PFSK-1 (cell line): ENCODE measurements around the gene PRPH.

Experiments
- POLR2AphosphoS5 ChIP-seq: IDR thresholded peaks from 2 replicates; pipeline ENCODE4 v1.6.1; 2012; ENCODE audit warnings: low read depth, mild to moderate bottlenecking, control low read depth, low read length, moderate library complexity
- REST ChIP-seq, 2 experiments: IDR thresholded peaks; 2 replicates each; pipeline versions ENCODE4 v1.6.1 to v1.8.0; 2011 to 2012; ENCODE audit warnings: low read depth in 2 of 2, low read length in 2 of 2, control low read depth in 1 of 2, inconsistent platforms in 1 of 2, mild to moderate bottlenecking in 1 of 2, moderate library complexity in 1 of 2; ENCODE audit not compliant: insufficient read depth in 1 of 2
- SIN3A ChIP-seq: IDR thresholded peaks from 2 replicates; pipeline ENCODE4 v1.6.1; 2012; ENCODE audit warnings: mild to moderate bottlenecking, low read length, moderate library complexity, borderline replicate concordance; ENCODE audit not compliant: insufficient read depth
- TAF1 ChIP-seq: IDR thresholded peaks from 2 replicates; pipeline ENCODE4 v1.6.1; 2012; ENCODE audit warnings: low read length, control low read depth, borderline replicate concordance; ENCODE audit not compliant: insufficient read depth

- no peak for TF ChIP-seq REST (IDR thresholded peaks at IDR 0.05; ENCODE audit: insufficient read depth in 1 of 2, low read depth in 2 of 2, low read length in 2 of 2)
- TF ChIP-seq POLR2AphosphoS5: no peak
- TF ChIP-seq SIN3A: no peak
- TF ChIP-seq TAF1: no peak
These were observed 2.1 kb downstream of the PRPH start for GRCh38 chr12:49296836-49297694.
